Esophagus squamous epithelium (tissue), 4 donors: Measurements from ENCODE around the gene ZNF440.

ENCODE experiments used
- POLR2A ChIP-seq, 4 donors: fragments of 450-650 bp; IDR thresholded peaks; one replicate each; pipeline ENCODE4 v1.6.1; 2017; ENCODE audit warnings: antibody characterized with exemption in 4 of 4, mild to moderate bottlenecking in 4 of 4, moderate library complexity in 3 of 4
- TF ChIP-seq, protein P1 (sequence below), 6 experiments: fragments of 450-650 bp in 4 of 6; fragments of 200-600 bp in 2 of 6; sonication (generic) in 2 of 6; IDR thresholded peaks; one replicate each; pipeline ENCODE4 v1.5.1; 2016 to 2019; ENCODE audit warnings: antibody characterized with exemption in 6 of 6, mild to moderate bottlenecking in 4 of 6, moderate library complexity in 4 of 6

DNA sequence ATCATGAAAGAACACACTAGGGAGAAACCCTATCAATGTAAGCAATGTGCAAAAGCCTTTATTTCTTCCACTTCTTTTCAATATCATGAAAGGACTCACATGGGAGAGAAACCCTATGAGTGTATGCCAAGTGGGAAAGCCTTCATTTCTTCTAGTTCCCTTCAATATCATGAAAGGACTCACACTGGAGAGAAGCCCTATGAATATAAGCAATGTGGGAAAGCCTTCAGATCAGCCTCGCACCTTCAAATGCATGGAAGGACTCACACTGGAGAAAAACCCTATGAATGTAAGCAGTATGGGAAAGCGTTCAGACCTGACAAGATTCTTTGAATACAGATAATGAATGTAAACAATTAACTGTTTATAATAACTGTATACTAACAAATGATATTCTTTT, 19.5 kb downstream of the ZNF440 start:
- TF ChIP-seq, protein P1, sequence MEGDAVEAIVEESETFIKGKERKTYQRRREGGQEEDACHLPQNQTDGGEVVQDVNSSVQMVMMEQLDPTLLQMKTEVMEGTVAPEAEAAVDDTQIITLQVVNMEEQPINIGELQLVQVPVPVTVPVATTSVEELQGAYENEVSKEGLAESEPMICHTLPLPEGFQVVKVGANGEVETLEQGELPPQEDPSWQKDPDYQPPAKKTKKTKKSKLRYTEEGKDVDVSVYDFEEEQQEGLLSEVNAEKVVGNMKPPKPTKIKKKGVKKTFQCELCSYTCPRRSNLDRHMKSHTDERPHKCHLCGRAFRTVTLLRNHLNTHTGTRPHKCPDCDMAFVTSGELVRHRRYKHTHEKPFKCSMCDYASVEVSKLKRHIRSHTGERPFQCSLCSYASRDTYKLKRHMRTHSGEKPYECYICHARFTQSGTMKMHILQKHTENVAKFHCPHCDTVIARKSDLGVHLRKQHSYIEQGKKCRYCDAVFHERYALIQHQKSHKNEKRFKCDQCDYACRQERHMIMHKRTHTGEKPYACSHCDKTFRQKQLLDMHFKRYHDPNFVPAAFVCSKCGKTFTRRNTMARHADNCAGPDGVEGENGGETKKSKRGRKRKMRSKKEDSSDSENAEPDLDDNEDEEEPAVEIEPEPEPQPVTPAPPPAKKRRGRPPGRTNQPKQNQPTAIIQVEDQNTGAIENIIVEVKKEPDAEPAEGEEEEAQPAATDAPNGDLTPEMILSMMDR (IDR thresholded peaks at IDR 0.05), result no peak
- TF ChIP-seq POLR2A (IDR thresholded peaks at IDR 0.05), result no peak
